HG02885 (cell line): ENCODE results near the gene ZFP92.

Source experiments
- ATAC-seq: cut with Tn5 transposase; IDR thresholded peaks from one replicate; pipeline ENCODE4 v1.9.1; 2021; ENCODE audit warnings: mild to moderate bottlenecking; ENCODE audit not compliant: unreplicated experiment, poor library complexity

ZFP92 gene

GRCh38 chrX:153450114-153450948 is 39.1 kb downstream of the ZFP92 start:
- no peak for ATAC-seq

DNA sequence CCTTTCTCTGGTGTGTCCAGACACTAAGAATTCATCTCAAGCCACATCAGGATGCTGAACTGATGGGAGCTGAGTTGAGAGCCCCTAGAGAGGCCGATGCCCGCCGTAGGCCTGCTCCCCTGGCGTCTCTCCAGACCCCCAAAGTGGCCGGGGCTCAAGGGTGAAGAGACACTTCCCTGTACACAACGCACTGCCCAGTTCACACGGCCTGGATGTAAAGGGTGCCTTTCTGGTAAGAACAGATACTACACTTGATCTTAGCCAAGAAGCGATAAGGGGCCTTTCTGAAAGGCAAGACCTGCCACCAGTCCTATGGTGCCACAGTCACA is 39.6 kb downstream of the ZFP92 start:
- no peak for ATAC-seq

- no peak for ATAC-seq
Measured at GRCh38 chrX:153454901-153455550, 43.8 kb downstream of the ZFP92 start.

DNA sequence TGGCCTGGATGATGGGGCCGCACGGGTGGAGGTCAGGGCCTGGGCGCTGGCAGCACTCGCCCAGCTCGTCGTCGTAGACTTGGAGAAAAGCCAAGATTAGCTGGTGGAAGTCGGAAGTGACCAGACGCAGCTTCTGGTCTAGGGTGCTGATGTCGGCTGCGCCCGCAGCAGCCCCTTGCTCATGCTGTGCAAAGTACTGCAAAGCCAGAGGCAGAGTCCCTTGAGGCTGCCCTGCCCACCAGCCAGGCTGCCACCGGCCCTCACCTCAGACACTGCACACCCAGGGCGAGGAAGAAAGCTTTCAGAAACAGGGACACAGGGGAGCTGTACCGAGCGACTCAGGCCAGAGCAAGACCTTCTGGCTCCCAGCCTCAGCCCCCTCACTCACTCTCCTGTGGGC is 44.3 kb downstream of the ZFP92 start:
- no peak for ATAC-seq

DNA sequence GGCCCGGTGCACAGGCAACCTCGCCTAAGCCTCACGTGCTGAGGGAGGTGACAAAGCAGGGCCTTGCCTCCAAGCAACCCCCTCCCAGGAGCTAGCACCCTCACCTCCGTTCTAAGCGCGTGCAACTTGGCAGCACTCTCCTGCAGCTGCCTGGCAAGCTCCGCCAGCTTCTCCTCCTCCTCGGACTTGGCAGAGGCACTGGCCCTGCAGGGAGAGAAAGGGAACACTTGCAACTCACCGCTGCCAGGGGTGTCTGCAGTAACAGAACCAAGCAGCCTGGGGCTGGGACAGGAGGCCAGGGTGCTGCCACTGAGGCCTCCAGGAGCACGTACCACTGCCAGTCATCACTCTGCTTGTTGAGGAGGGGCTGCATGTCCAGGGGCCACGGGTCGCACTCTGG is 44.9 kb downstream of the ZFP92 start:
- no peak for ATAC-seq

DNA sequence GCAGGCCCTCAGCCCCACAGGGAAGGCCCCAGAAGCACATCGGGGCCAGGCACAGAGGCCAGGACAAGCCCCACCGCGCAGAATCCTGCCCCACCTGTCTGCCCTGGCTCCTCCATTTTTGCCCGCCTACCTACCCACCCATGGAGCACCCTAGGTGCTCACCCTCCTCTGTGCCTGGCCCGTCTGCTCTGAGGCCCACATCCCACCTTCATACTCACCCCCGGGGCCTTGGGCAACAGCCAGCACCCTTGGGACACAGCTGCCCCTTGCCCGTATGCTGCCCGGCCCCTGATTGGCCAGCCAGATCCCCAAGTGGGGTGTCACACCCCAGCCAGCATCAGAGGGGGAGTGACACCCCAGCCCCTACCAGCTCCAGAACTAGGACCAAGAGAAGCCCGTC is 45.4 kb downstream of the ZFP92 start:
- ATAC-seq, result no peak

DNA sequence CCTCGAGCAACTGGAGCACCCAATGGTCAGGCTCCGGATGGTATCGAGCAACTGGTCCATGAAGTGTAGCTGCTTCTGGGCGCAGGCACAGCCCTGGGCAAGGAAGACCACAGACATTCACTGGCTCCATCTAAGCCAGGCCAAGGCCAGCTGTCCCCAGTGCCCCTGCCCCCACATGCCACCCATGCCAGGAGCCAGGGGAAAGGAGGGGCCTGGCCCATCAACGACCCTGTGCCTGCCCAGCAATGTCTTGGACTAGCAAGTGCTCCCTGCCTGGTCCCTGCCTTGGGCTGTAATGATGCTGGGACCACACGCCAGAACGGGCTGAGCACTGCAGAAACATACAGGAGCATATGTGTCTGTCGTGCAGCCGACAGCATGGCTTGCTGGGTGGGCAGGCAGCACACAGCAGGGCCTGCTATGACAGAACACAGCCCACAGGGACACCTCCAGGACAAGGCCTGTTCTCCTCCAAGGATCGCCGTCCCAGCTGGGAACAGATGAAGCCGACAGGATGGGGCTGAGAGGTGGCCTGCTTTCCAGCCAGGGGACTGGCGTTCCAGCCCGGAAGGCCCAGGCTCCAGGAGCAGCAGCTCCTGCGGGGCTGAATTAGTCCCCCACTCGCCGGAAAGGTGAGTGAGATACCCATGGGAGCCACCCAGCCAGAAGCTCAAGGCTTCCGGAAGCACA is 46.0 kb downstream of the ZFP92 start:
- no peak for ATAC-seq

DNA sequence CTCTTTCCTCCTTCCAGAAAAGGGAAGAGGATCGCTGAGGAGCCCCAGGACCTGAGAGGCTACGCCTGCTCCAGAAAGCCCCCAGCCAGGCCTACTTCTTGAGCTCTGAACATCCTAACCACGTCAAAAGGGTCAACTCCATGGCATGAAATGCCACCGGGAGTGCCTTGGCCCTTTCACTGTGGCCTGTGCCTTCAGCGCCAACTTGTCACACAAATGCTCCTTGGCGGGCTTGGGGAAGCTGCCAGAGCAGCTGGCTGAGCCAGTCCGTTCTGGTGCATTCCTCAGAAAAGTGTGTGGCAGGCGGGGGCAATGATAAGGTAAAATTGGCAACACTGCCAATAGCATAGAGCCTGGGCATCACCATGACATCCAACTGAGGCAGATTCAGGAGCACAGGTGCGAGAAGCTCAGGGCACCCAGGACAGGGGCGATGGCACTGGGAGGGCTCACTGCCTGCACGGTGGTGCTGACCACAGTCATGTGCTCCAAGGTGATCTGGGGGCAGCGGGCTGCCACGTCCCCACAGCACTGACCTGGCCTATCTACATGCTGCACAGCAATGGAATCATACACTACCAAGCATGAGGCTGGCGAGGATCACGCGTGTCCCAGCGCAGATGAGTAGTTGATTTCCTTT is 46.7 kb downstream of the ZFP92 start:
- no peak for ATAC-seq

DNA sequence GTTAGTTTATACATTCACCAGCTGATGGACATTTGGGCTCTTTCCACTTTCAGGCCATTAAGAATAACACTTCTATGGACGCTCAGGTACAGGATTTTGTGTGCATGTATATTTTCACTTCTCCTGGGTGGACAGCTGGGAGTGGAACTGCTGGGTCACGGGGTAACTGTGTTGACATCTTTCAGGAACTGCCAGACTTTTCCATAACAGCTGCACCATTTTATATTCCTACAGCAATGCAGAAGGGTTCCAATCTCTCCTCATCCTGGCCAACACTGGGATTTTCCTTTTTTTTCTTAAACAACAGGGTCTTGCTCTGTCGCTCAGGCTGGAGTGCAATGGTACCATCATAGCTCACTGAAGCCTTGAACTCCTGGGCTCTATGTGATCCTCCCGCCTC is 47.2 kb downstream of the ZFP92 start:
- ATAC-seq, result no peak

- no peak for ATAC-seq
Measured at GRCh38 chrX:153459986-153460385, 48.7 kb downstream of the ZFP92 start.

- no peak for ATAC-seq
Measured at GRCh38 chrX:153460826-153461225, 49.6 kb downstream of the ZFP92 start.
